GM23248 (cell line): ENCODE measurements around the gene IL31RA. TPM values are rescaled to one million over a fixed set of nuclear protein-coding genes. Genes with fewer than 3 reads are reported as not detected.

Experiments
- DNase-seq: peaks from one replicate; pipeline ENCODE4 v3.0.0-alpha.2; 2015
- H2AFZ ChIP-seq: fragments of 200-600 bp; sonication (generic); 2 replicates; pipeline ENCODE4 v1.6.1; 2016; ENCODE audit warnings: antibody characterized with exemption
- H3F3A ChIP-seq: fragments of 200-600 bp; sonication (generic); 2 replicates; pipeline ENCODE4 v1.6.1; 2016; ENCODE audit warnings: mild to moderate bottlenecking, antibody characterized with exemption, mixed run types; ENCODE audit not compliant: insufficient read depth
- H3K27ac ChIP-seq: fragments of 200-600 bp; sonication (generic); 2 replicates; pipeline ENCODE4 v1.5.1; 2016; ENCODE audit warnings: mild to moderate bottlenecking
- H3K27me3 ChIP-seq: fragments of 200-600 bp; sonication (generic); replicated peaks from 2 replicates; pipeline ENCODE4 v1.6.1; 2016; ENCODE audit warnings: mild to moderate bottlenecking; ENCODE audit not compliant: insufficient read depth
- H3K36me3 ChIP-seq: fragments of 200-600 bp; sonication (generic); 2 replicates; pipeline ENCODE4 v1.6.1; 2016; ENCODE audit warnings: low read depth, mild to moderate bottlenecking
- H3K4me1 ChIP-seq: fragments of 200-600 bp; sonication (generic); 2 replicates; pipeline ENCODE4 v1.6.1; 2016; ENCODE audit warnings: mild to moderate bottlenecking; ENCODE audit not compliant: insufficient read depth
- H3K4me2 ChIP-seq: fragments of 200-600 bp; sonication (generic); one replicate; pipeline ENCODE4 v1.6.1; 2016; ENCODE audit warnings: mild to moderate bottlenecking; ENCODE audit not compliant: unreplicated experiment
- H3K4me3 ChIP-seq: fragments of 200-600 bp; sonication (generic); 2 replicates; pipeline ENCODE4 v1.5.1; 2016; ENCODE audit warnings: mild to moderate bottlenecking
- H3K79me2 ChIP-seq: fragments of 200-600 bp; sonication (generic); 2 replicates; pipeline ENCODE4 v1.6.1; 2016; ENCODE audit warnings: mild to moderate bottlenecking; ENCODE audit not compliant: insufficient read depth
- H3K9ac ChIP-seq: fragments of 200-600 bp; sonication (generic); 2 replicates; pipeline ENCODE4 v1.6.1; 2016; ENCODE audit warnings: mild to moderate bottlenecking
- H3K9me2 ChIP-seq: fragments of 200-600 bp; sonication (generic); 2 replicates; pipeline ENCODE4 v1.6.1; 2016; ENCODE audit warnings: mixed run types, mild to moderate bottlenecking, moderate library complexity; ENCODE audit not compliant: insufficient read depth
- H3K9me3 ChIP-seq: fragments of 200-600 bp; sonication (generic); one replicate; pipeline ENCODE4 v1.6.1; 2017; ENCODE audit warnings: low read depth
- H4K20me1 ChIP-seq: fragments of 200-600 bp; sonication (generic); 2 replicates; pipeline ENCODE4 v1.6.0; 2016; ENCODE audit not compliant: insufficient read depth
- EZH2 ChIP-seq: fragments of 200-600 bp; sonication (generic); IDR thresholded peaks from 2 replicates; pipeline ENCODE4 v1.6.1; 2018; ENCODE audit warnings: antibody characterized with exemption, mild to moderate bottlenecking; ENCODE audit not compliant: insufficient read depth, poor library complexity, severe bottlenecking
- EZH2phosphoT487 ChIP-seq: fragments of 200-600 bp; sonication (generic); IDR thresholded peaks from 2 replicates; pipeline ENCODE4 v1.6.1; 2018; ENCODE audit warnings: antibody characterized with exemption, moderate library complexity, mild to moderate bottlenecking, low read depth; ENCODE audit not compliant: insufficient read depth
- WGBS, 2 experiments: methylation state at CpG; one replicate each; pipeline ENCODE4 v1.1.6; 2015 to 2017; ENCODE audit warnings: low lambda C conversion rate in 2 of 2, low coverage in 1 of 2; ENCODE audit errors: missing lambda C conversion rate in 2 of 2; 5-methylcytosine and 5-hydroxymethylcytosine counted together
- in situ Hi-C: fragments of 300-500 bp; cut with MboI; formaldehyde crosslinking; loops from 2 replicates; pipeline ENCODE4 v1.15.0; 2020
- polyA plus RNA-seq: library from polyadenylated mRNA; unstranded; fragments of >200 nt; fragmentation: Nextera tagmentation; extraction: Ambion mirVana; gene quantifications from 2 replicates; pipeline ENCODE4 v1.2.1, GENCODE V29; 2016
- total RNA-seq: library from RNA; depleted of rRNA; stranded (reverse); fragments of >200 nt; shearing (Covaris generic); gene quantifications from 2 replicates; pipeline ENCODE4 v1.2.3, GENCODE V29; 2014

Gene IL31RA
- total and polyA plus RNA-seq, 2 experiments from 2014 or later, result 0.08 TPM; not detected in 1

DNA sequence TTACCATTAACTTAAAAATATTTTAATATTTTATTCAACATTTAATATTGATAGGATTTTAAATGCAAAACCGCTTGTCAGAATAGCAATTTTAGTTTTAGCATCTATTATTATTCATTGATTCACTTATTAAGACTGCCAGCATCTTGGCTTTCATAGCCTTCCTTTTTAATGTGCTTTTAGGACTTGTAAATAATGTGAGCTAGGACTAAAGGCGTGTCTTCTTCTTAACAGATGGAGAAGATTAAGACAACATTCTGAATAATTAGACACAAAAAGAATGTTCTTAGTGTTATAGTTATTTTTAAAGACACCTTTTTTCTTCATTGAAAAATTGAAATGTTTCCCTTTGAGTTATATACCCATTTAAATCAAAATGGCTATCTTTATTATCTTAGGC lies 6.9 kb downstream of the IL31RA start:
- no peak for TF ChIP-seq EZH2phosphoT487
- H3K9me3 ChIP-seq, result no peaks in the 10 kb centered on the region
- H2AFZ ChIP-seq, result no peak overlapping the region
- no peak overlapping the region for H3K9ac ChIP-seq
- no peaks in the 10 kb centered on the region for H3K9me2 ChIP-seq
- H3K4me1 ChIP-seq, result peaks cover 11% of the 10 kb centered on the region
- no peaks in the 10 kb centered on the region for H3K27me3 ChIP-seq
- no peak for DNase-seq
- no peaks in the 10 kb centered on the region for H4K20me1 ChIP-seq
- peaks cover 11% of the 10 kb centered on the region; the same call in 1 of the 2 replicates for H3F3A ChIP-seq
- in situ Hi-C loops, result no loop called here
- no peak overlapping the region for H3K4me3 ChIP-seq
- H3K27ac ChIP-seq, result no peak overlapping the region
- no peak overlapping the region for H3K4me2 ChIP-seq
- H3K36me3 ChIP-seq, result no peaks in the 10 kb centered on the region
- no peaks in the 10 kb centered on the region for H3K79me2 ChIP-seq
- WGBS, 2 experiments, result 75 to 84% methylated on average over 2 of the region's 2 CpGs

DNA sequence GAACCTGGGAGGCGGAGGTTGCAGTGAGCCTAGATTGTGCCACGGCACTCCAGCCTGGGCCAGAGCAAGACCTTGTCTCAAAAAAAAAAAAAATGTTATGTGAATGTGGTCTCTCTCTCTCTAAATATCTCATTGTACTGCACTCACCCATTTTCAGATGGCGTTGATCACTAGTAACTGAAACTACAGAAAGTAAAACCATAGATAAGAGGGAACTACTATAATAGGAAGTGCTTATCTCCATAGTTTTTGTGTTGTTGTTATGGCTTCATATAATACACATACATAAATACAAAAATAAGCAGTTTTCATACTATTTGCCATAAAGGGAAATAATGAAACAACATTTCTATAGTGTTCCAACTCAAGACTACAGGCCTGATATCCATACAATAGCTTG lies 9.1 kb downstream of the IL31RA start:
- Histone ChIP-seq H3K9me3 (no peaks in the 10 kb centered on the region), H3K4me2 (no peak overlapping the region), H3K4me1 (no peaks in the 10 kb centered on the region), H3K27ac (no peak overlapping the region), H3K9me2 (no peaks in the 10 kb centered on the region), H3K27me3 (no peaks in the 10 kb centered on the region), H3K79me2 (no peaks in the 10 kb centered on the region), H4K20me1 (no peaks in the 10 kb centered on the region), H3K36me3 (no peaks in the 10 kb centered on the region), H3K4me3 (no peak overlapping the region), H2AFZ (no peak overlapping the region), H3K9ac (no peak overlapping the region), H3F3A (no peaks in the 10 kb centered on the region)
- DNase-seq, result no peak
- TF ChIP-seq EZH2phosphoT487, result no peak
- TF ChIP-seq EZH2, result no peak
- in situ Hi-C loops, result no loop called here
- 60 to 65% methylated on average over 3 of the region's 3 CpGs for WGBS, 2 experiments

DNA sequence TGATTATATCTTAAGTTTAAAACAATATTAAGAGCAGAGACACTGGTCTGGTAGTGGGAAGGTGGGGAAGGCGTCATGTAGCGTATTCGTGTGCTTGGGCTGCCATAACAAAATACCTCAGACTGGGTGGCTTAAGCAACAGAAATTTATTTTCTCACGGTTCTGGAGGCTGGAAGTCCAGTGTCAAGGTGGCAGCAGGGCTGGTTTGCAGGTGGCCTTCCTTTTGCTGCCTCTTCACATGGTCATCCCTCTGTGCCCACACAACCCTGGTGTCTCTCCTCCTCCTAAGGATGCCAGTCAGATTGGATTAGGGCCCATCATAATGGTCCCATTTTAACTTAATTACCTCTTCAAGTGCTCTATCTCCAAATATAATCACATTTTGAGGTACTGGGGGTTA lies 9.6 kb downstream of the IL31RA start:
- H3K4me1 ChIP-seq, result no peaks in the 10 kb centered on the region
- H3F3A ChIP-seq, result no peaks in the 10 kb centered on the region
- 69 to 74% methylated on average over 4 of the region's 4 CpGs for WGBS, 2 experiments
- H4K20me1 ChIP-seq, result no peaks in the 10 kb centered on the region
- no peak overlapping the region for H3K9ac ChIP-seq
- H3K27ac ChIP-seq, result no peak overlapping the region
- H3K9me2 ChIP-seq, result no peaks in the 10 kb centered on the region
- no peak overlapping the region for H2AFZ ChIP-seq
- in situ Hi-C loops, result no loop called here
- TF ChIP-seq EZH2 (no peak), EZH2phosphoT487 (no peak)
- H3K79me2 ChIP-seq, result no peaks in the 10 kb centered on the region
- DNase-seq, result no peak
- H3K4me2 ChIP-seq, result no peak overlapping the region
- H3K27me3 ChIP-seq, result no peaks in the 10 kb centered on the region
- H3K36me3 ChIP-seq, result no peaks in the 10 kb centered on the region
- H3K4me3 ChIP-seq, result no peak overlapping the region
- no peaks in the 10 kb centered on the region for H3K9me3 ChIP-seq

DNA sequence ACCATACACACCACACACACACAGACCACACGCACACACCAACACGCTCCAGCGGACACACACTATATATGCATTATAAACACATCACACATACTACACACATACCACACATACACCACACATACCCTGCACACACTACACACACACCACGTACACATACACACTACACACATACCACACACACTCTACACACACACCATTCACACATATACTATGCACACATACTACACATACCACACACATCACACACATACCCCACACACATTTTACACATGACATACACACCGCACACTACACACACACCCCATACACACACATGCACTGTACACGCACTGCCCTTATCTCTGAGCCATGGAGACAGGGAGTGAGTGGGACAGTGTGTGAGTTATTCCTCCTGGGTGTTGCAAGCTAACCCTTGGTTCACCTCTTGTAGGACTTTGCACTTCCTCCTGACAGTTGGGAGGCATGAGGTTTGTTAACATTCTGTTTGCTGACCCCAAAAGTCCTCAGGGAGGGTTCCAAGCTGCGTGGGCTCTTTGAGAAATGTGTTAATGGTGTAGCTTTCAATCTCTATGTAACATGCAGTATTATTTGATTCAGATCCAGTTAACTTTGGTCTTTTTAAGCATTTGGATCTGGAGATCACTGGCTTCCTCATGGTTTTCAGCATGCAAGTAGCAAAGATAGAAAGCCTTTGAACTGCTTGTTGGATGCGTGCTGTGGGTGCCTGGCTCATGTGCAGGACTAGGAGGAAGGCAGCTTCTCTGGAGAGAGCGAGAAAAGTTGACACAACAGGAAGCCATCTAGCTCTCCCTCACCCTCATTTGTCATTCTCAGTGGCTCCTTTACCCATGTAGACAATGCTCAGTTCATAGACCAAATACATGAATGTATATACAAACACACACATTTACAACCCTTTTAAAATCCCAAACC lies 13.7 kb downstream of the IL31RA start:
- H3K27me3 ChIP-seq, result no peaks in the 10 kb centered on the region
- H2AFZ ChIP-seq, result no peak overlapping the region
- TF ChIP-seq EZH2phosphoT487 (no peak), EZH2 (no peak)
- no peaks in the 10 kb centered on the region for H3K79me2 ChIP-seq
- no peak overlapping the region for H3K4me3 ChIP-seq
- no peak overlapping the region for H3K9ac ChIP-seq
- DNase-seq, result no peak
- H3K9me2 ChIP-seq, result no peaks in the 10 kb centered on the region
- WGBS, 2 experiments, result 88 to 91% methylated on average over 9 of the region's 9 CpGs
- H3K9me3 ChIP-seq, result no peaks in the 10 kb centered on the region
- H4K20me1 ChIP-seq, result no peaks in the 10 kb centered on the region
- peaks cover 13% of the 10 kb centered on the region for H3F3A ChIP-seq
- peaks cover 18% of the 10 kb centered on the region for H3K4me1 ChIP-seq
- H3K27ac ChIP-seq, result no peak overlapping the region
- in situ Hi-C loops, result no loop called here
- H3K36me3 ChIP-seq, result no peaks in the 10 kb centered on the region
- no peak overlapping the region for H3K4me2 ChIP-seq
